CD4-positive, CD25-positive, alpha-beta regulatory T cell (primary cell): ENCODE measurements around the gene C1orf122. TPM values are rescaled to one million over a fixed set of nuclear protein-coding genes. Genes with fewer than 3 reads are reported as not detected.
A peak's percentile ranks its signal among the peaks of the same experiment; 100 is the strongest.

Experiments
- ATAC-seq, 2 donors: fragments of 150-1000 bp; cut with Tn5 transposase; one replicate each; pipeline ENCODE4 v1.10.0; 2021; ENCODE audit warnings: low read depth in 2 of 2, moderate number of reproducible peaks in 2 of 2, moderate library complexity in 1 of 2
- DNase-seq, 3 donors: peaks; one replicate each; pipeline versions ENCODE4 v3.0.0 to v3.0.0-alpha.2; 2012 to 2022; ENCODE audit warnings: mixed read lengths in 1 of 3
- H3K27ac ChIP-seq: one replicate; pipeline ENCODE4 v1.7.0; 2013; ENCODE audit warnings: mild to moderate bottlenecking, low read length; ENCODE audit not compliant: insufficient read depth, poor library complexity, severe bottlenecking
- H3K27me3 ChIP-seq: one replicate; pipeline ENCODE4 v1.7.0; 2013; ENCODE audit warnings: low read length; ENCODE audit not compliant: control insufficient read depth, insufficient read depth
- H3K36me3 ChIP-seq: one replicate; pipeline ENCODE4 v1.7.0; 2013; ENCODE audit warnings: mild to moderate bottlenecking, low read length, moderate library complexity; ENCODE audit not compliant: control insufficient read depth, insufficient read depth
- H3K4me1 ChIP-seq: 2 replicates; pipeline ENCODE4 v1.7.0; 2013; ENCODE audit warnings: mild to moderate bottlenecking, low read length; ENCODE audit not compliant: insufficient read depth, control insufficient read depth, poor library complexity, severe bottlenecking
- H3K4me3 ChIP-seq: one replicate; pipeline ENCODE4 v1.7.0; 2013; ENCODE audit warnings: low read depth, mild to moderate bottlenecking, low read length, moderate library complexity
- H3K9me3 ChIP-seq, 2 experiments: 1 replicate in 1 of 2; 2 replicates in 1 of 2; pipeline ENCODE4 v1.7.0; 2013; ENCODE audit warnings: low read length in 2 of 2, mild to moderate bottlenecking in 1 of 2, moderate library complexity in 1 of 2; ENCODE audit not compliant: control insufficient read depth in 2 of 2
- H3K27ac Mint-ChIP-seq, 3 donors: one replicate each; pipeline ENCODE4 v1.8.0; 2020 to 2022; ENCODE audit warnings: mild to moderate bottlenecking in 3 of 3, mixed read lengths in 3 of 3, moderate library complexity in 2 of 3
- H3K27me3 Mint-ChIP-seq: one replicate; pipeline ENCODE4 v1.8.0; 2022; ENCODE audit warnings: mild to moderate bottlenecking, mixed read lengths
- H3K36me3 Mint-ChIP-seq: one replicate; pipeline ENCODE4 v1.8.0; 2020; ENCODE audit warnings: mixed read lengths
- H3K4me1 Mint-ChIP-seq, 4 donors: one replicate each; pipeline ENCODE4 v1.8.0; 2020 to 2022; ENCODE audit warnings: mixed read lengths in 4 of 4, mild to moderate bottlenecking in 1 of 4
- H3K4me3 Mint-ChIP-seq, 4 donors: one replicate each; pipeline ENCODE4 v1.8.0; 2020 to 2022; ENCODE audit warnings: mild to moderate bottlenecking in 4 of 4, mixed read lengths in 4 of 4, moderate library complexity in 3 of 4
- H3K9me3 Mint-ChIP-seq, 7 donors: one replicate each; pipeline ENCODE4 v1.8.0; 2020 to 2022; ENCODE audit warnings: mixed read lengths in 7 of 7, mild to moderate bottlenecking in 3 of 7, moderate library complexity in 2 of 7
- polyA plus RNA-seq, 4 donors: library from polyadenylated mRNA; unstranded; fragments of 300-500 nt; fragmentation: Illumina TruSeq; gene quantifications; one replicate each; pipeline ENCODE4 v1.2.3, GENCODE V29; 2021
- total RNA-seq: library from RNA; stranded (reverse); gene quantifications from one replicate; pipeline ENCODE4 v1.2.3, GENCODE V29; 2022

C1orf122 gene
- total and polyA plus RNA-seq, 5 donors from 2014 or later = 13.7 to 31.9 (median 25.6) TPM

DNA sequence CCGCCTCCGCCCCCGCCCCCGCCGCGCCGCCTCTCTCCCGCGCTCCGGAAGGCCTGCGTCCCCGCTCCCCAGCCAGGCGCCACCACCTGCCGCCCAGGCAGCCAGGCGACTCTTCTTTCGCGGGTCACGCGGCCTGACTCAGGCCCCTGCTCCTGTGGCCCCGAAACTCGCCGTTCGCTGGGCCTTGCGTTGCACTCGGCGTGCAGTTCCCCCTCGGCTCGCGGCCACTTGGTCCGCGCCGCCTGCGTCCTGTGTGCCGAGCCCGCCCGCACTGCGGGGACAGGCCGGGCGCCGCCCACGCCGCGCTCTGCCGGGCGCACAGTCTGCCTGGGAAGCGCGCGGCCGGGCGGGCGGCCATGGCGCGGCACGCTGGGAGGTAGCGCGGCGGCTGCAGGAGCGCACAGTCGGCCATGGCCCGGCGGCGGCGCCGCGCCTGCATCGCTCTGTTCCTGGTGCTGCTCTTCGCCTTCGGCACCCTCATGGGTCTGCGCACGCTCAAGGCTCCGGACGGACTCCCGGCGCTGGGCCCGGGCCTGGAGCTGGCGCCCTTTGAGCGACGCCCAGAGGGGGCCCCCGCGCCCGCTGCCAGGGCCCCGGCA is 13.7 kb upstream of the C1orf122 start, which contains the start of gene MANEAL:
TSS of gene MANEAL (plus strand) at position 75 of the 599 bp plus-strand sequence. CDS start at position 411, 336 bp downstream.
- Mint-ChIP-seq H3K36me3 (peaks cover under 1% of the 10 kb centered on the region), H3K9me3 (no peaks in the 10 kb centered on the region), H3K4me3 (peak within 1 kb of the TSS; percentile 76 to 88 (median 80)), H3K27me3 (peaks cover 38% of the 10 kb centered on the region), H3K27ac (no peak within 1 kb of the TSS), H3K4me1 (peaks cover 0 to 15% (median 8%) of the 10 kb centered on the region in 4 donors)
- ATAC-seq (peak; percentile 64 to 68), DNase-seq (peak in 1 of 3 donors; percentile 26)
- H3K4me1 ChIP-seq = peaks cover 9% of the 10 kb centered on the region
- H3K9me3 ChIP-seq = no peaks in the 10 kb centered on the region
- no peak within 1 kb of the TSS for H3K27ac ChIP-seq
- no peak within 1 kb of the TSS for H3K4me3 ChIP-seq
- H3K27me3 ChIP-seq = peaks cover 6% of the 10 kb centered on the region
- no peaks in the 10 kb centered on the region for H3K36me3 ChIP-seq

DNA sequence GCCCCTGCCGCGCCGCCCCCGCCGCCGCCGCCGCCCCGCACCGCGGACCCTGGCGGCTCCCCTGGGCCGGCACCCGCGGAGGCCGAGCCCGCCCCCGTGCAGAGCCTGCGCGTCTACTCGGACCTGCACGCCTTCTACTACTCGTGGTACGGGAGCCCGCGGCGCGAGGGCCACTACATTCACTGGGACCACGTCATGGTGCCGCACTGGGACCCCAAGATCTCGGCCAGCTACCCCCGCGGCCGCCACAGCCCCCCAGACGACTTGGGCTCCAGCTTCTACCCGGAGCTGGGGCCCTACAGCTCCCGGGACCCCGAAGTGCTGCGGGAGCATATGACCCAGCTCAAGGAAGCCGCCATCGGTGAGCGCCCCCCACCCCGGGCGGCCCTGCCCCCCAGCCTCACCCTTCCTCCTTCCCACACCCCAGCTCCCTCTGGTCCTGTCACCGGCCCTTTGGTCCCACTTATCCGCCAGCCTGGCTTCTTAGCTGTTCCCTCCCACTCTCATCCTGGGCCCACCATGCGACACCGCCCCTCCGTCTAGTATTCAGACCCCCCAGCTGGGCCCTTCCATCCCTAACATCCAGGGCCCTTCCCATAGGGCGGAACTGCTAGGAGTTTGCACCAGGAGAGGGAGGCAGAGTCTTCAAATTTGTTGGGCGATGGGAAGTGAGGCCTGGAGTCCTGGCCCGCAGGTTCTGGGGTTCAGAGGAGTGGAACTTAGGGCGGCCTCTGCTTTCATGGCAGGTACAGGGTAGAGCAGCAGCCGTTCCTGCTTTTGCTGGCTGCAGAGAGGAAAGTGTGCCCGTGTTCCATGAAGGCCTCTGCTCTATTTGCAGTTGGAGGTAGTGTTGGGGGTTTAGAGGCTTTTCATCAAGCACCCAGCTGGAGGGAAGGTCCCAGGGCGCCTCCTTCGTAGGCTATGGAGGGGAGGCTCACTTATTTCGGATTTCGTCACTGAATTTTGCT is 12.9 kb upstream of the C1orf122 start:
- Mint-ChIP-seq H3K27ac (no peak overlapping the region), H3K4me1 (peaks cover 0 to 15% (median 8%) of the 10 kb centered on the region in 4 donors), H3K4me3 (peak overlapping the region; percentile 76 to 88 (median 80)), H3K36me3 (peaks cover 5% of the 10 kb centered on the region), H3K9me3 (peaks cover 0 to 2% (median 0%) of the 10 kb centered on the region in 7 donors), H3K27me3 (peaks cover 36% of the 10 kb centered on the region)
- no peak overlapping the region for H3K4me3 ChIP-seq
- DNase-seq (no peak), ATAC-seq (no peak)
- H3K27ac ChIP-seq = no peak overlapping the region
- peaks cover 6% of the 10 kb centered on the region for H3K27me3 ChIP-seq
- H3K9me3 ChIP-seq = no peaks in the 10 kb centered on the region
- peaks cover 5% of the 10 kb centered on the region for H3K36me3 ChIP-seq
- peaks cover 9% of the 10 kb centered on the region for H3K4me1 ChIP-seq

DNA sequence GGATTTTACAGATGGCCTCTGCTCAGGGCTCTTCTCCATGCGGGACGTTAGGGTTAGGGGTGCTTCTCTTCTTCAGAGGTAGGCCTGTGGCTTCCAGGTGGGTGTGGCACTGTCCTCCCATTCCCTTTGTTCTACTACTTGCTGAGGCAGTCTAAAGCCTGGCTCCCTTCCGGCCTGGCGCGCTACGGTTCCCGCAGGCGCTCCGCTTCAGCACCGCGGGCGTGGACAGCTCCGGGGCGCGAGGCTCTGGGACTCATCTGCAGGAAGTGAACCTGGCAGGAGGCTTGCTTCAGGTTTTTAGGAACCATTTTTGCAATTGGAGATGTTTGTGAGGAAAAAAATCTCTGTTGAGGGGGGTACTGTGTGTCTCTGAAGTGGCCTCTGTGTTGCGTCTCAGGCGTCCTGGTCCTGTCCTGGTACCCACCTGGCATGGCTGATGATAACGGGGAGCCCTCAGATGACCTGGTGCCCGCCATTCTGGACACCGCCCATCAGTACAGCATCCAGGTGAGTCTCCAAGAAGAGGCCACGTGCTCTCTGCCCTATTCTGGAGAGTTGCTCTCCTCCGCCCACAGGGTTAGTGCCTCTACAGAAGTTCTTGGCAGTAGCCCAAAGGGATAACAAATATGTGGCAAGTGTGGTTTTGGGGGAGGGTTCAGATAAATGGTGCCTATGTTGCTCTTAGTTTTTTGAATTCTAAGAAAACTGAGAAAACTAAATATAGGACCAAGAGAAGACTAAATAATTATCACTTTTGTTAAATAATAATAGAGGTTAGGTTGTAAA is 12.1 kb upstream of the C1orf122 start:
- Histone ChIP-seq H3K9me3 (no peaks in the 10 kb centered on the region), H3K4me3 (no peak overlapping the region), H3K27ac (no peak overlapping the region), H3K27me3 (peaks cover 4% of the 10 kb centered on the region), H3K4me1 (peaks cover 9% of the 10 kb centered on the region), H3K36me3 (peaks cover 10% of the 10 kb centered on the region)
- Mint-ChIP-seq H3K27me3 (peaks cover 30% of the 10 kb centered on the region), H3K9me3 (peaks cover 0 to 2% (median 0%) of the 10 kb centered on the region in 7 donors), H3K36me3 (peaks cover 7% of the 10 kb centered on the region), H3K27ac (no peak overlapping the region), H3K4me3 (peak overlapping the region; percentile 38 to 82 (median 77)), H3K4me1 (peaks cover 0 to 15% (median 8%) of the 10 kb centered on the region in 4 donors)
- DNase-seq (peak in 2 of 3 donors; percentile 33 to 50), ATAC-seq (no peak)

DNA sequence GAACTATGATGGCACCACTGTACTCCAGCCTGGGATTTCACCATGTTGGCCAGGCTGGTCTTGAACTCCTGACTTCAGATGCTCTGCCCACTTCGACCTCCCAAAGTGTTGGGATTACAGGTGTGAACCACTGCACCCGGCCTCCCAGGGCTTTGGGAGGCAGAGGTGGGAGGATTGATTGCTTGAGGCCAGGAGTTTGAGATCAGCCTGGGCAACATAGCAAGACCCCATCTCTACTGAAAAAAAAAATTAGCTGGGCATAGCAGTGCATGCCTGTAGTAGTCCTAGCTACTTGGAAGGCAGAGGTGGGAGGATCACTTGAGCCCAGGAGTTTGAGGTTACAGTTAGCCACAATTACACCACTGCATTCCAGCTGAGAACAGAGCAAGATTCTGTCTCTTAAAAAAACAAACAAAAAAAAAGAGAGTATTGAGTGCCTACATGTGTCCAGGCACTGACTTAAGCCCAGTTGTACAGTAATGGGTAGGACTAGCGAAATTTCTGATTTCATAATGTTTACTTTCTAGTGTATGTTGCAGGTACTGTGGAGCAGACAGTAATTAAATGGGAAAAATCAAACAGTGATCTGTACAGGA is 9.7 kb upstream of the C1orf122 start:
- Mint-ChIP-seq H3K27ac (no peak overlapping the region), H3K4me1 (peaks cover 0 to 15% (median 10%) of the 10 kb centered on the region in 4 donors), H3K9me3 (peaks cover 0 to 2% (median 0%) of the 10 kb centered on the region in 7 donors), H3K27me3 (peaks cover 22% of the 10 kb centered on the region), H3K4me3 (peak overlapping the region in 1 of 4 donors; percentile 5), H3K36me3 (peaks cover 21% of the 10 kb centered on the region)
- H3K4me3 ChIP-seq = no peak overlapping the region
- H3K9me3 ChIP-seq = no peaks in the 10 kb centered on the region
- no peak overlapping the region for H3K27ac ChIP-seq
- H3K27me3 ChIP-seq = no peaks in the 10 kb centered on the region
- peaks cover 23% of the 10 kb centered on the region for H3K36me3 ChIP-seq
- DNase-seq (no peak), ATAC-seq (no peak)
- peaks cover 9% of the 10 kb centered on the region for H3K4me1 ChIP-seq

DNA sequence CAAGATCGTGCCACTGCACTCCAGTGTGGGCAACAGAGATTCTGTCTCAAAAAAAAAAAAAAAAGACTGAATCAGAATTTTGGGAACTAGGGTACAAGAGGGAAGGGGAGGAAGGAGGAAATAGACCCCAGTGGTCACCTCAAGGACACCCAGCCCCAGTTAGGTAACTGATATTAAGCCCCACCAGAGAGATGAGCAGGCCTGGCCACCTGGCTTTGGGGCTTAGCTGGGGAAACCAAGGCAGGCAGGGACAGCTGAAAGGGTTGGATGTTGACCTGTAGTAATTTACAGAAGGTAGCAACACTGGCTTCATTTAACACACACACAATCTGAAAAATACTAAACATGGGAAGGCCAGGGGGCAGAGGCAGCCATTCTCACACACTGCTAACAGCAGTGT is 5.2 kb upstream of the C1orf122 start:
- Mint-ChIP-seq H3K27ac (no peak overlapping the region), H3K4me3 (peak overlapping the region in 1 of 4 donors; percentile 56), H3K27me3 (no peaks in the 10 kb centered on the region), H3K9me3 (peaks cover 0 to 2% (median 0%) of the 10 kb centered on the region in 7 donors), H3K4me1 (peaks cover 4 to 26% (median 13%) of the 10 kb centered on the region in 4 donors), H3K36me3 (peaks cover 48% of the 10 kb centered on the region)
- H3K4me3 ChIP-seq = no peak overlapping the region
- ATAC-seq (no peak), DNase-seq (no peak)
- peaks cover 65% of the 10 kb centered on the region for H3K36me3 ChIP-seq
- H3K9me3 ChIP-seq = no peaks in the 10 kb centered on the region
- no peak overlapping the region for H3K27ac ChIP-seq
- H3K4me1 ChIP-seq = peaks cover 20% of the 10 kb centered on the region
- no peaks in the 10 kb centered on the region for H3K27me3 ChIP-seq

DNA sequence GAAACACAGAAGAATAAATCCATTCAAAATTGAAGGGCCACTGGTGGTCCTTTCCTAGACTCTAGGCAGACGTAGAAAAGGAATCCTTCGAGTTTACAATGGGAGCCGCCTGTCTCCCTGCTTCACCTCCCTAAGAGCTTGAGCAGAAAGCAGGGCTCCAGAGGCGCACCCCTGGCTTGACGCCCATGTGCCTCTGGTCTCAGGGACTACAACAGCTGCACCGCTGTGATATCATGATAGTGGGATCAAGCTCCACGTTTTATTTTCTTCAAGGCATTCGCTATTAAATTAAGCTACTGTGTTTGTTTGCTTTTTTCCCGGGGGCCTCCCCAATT is 403 bp upstream of the C1orf122 start:
- ATAC-seq (no peak), DNase-seq (no peak)
- H3K27ac ChIP-seq = peak overlapping the region; percentile 91
- peak overlapping the region; percentile 86 to 96 (median 91) for H3K4me3 Mint-ChIP-seq
- H3K27ac Mint-ChIP-seq = peak overlapping the region; percentile 32 to 90 (median 83)
- no peaks in the 10 kb centered on the region for H3K9me3 Mint-ChIP-seq
- no peaks in the 10 kb centered on the region for H3K27me3 ChIP-seq
- H3K36me3 ChIP-seq = peaks cover 48% of the 10 kb centered on the region
- H3K4me1 ChIP-seq = peaks cover 34% of the 10 kb centered on the region
- peaks cover 4 to 49% (median 22%) of the 10 kb centered on the region in 4 donors for H3K4me1 Mint-ChIP-seq
- H3K4me3 ChIP-seq = peak overlapping the region; percentile 83
- no peaks in the 10 kb centered on the region for H3K9me3 ChIP-seq
- H3K36me3 Mint-ChIP-seq = peaks cover 33% of the 10 kb centered on the region
- no peaks in the 10 kb centered on the region for H3K27me3 Mint-ChIP-seq
